Keratinocyte (primary cell): ENCODE measurements around the gene KMT2B.

ENCODE experiments used
- CTCF ChIP-seq, 3 experiments: IDR thresholded peaks in 1 of 3; conservative IDR thresholded peaks in 1 of 3; optimal IDR thresholded peaks in 1 of 3; 2 replicates in 2 of 3; 3 replicates in 1 of 3; pipeline versions ENCODE3 to v1.5.1; 2011; ENCODE audit warnings: low read length in 3 of 3, mild to moderate bottlenecking in 3 of 3, moderate library complexity in 2 of 3, control low read depth in 1 of 3, inconsistent platforms in 1 of 3; ENCODE audit not compliant: insufficient read depth in 2 of 3; ENCODE audit errors: extremely low read depth in 1 of 3
- EZH2 ChIP-seq: IDR thresholded peaks from one replicate; pipeline ENCODE4 v1.6.1; 2012; ENCODE audit warnings: inconsistent platforms, mild to moderate bottlenecking, low read length, moderate library complexity

GRCh38 chr19:35744430-35745327 is 26.9 kb downstream of the KMT2B start:
- TF ChIP-seq CTCF (optimal IDR thresholded peaks at IDR 0.05 in 1 of 3, IDR thresholded peaks at IDR 0.05 in 1 of 3, conservative IDR thresholded peaks at IDR 0.05 in 1 of 3; ENCODE audit: extremely low read depth in 1 of 3, insufficient read depth in 2 of 3, low read length in 3 of 3) (peak in 2 of 3 experiments; percentile 10 to 46), EZH2 (no peak)
